Spinal cord (tissue), 10 donors: Measurements from ENCODE around the gene ETFRF1. TPM values are rescaled to one million over a fixed set of nuclear protein-coding genes. Genes with fewer than 3 reads are reported as not detected.

Experiments
- DNase-seq, 6 donors: peaks; one replicate each; pipeline versions ENCODE4 v3.0.0 to v3.0.0-alpha.2; 2013 to 2015; ENCODE audit warnings: low spot score in 6 of 6, low read depth in 4 of 6
- H3K27ac ChIP-seq: one replicate; pipeline ENCODE4 v1.5.1; 2013; ENCODE audit warnings: low read depth, low read length, control low read depth
- H3K27me3 ChIP-seq: one replicate; pipeline ENCODE4 v1.6.1; 2013; ENCODE audit warnings: low read length; ENCODE audit not compliant: control insufficient read depth, insufficient read depth
- H3K36me3 ChIP-seq: one replicate; pipeline ENCODE4 v1.6.1; 2013; ENCODE audit warnings: low read length; ENCODE audit not compliant: control insufficient read depth, insufficient read depth
- H3K4me1 ChIP-seq: one replicate; pipeline ENCODE4 v1.6.1; 2013; ENCODE audit warnings: low read length; ENCODE audit not compliant: control insufficient read depth, insufficient read depth
- H3K4me3 ChIP-seq: one replicate; pipeline ENCODE4 v1.5.1; 2013; ENCODE audit warnings: low read depth, low read length, control low read depth
- H3K9me3 ChIP-seq: one replicate; pipeline ENCODE4 v1.6.1; 2013; ENCODE audit warnings: low read length; ENCODE audit not compliant: control insufficient read depth, insufficient read depth
- WGBS: methylation state at CpG from one replicate; pipeline ENCODE4 v1.1.5; 2013; ENCODE audit warnings: missing lambda C conversion rate; ENCODE audit not compliant: insufficient coverage; 5-methylcytosine and 5-hydroxymethylcytosine counted together
- polyA plus RNA-seq, 2 donors: library from polyadenylated mRNA; unstranded; fragments of 120-200 nt; gene quantifications; one replicate each; pipeline ENCODE4 v1.2.1, GENCODE V29; 2013; ENCODE audit not compliant: insufficient read length in 2 of 2
- total RNA-seq, 2 donors: library from RNA; depleted of rRNA in 1 of 2; stranded (reverse); fragments of 120-200 nt in 1 of 2; fragments of >200 nt in 1 of 2; gene quantifications; one replicate each; pipeline versions ENCODE4 v1.2.3 to v1.2.4, GENCODE V29; 2013 to 2014
- donor health status: healthy.

ETFRF1 gene
- total and polyA plus RNA-seq, 4 donors: 33.9 to 68.8 (median 54.4) TPM

DNA sequence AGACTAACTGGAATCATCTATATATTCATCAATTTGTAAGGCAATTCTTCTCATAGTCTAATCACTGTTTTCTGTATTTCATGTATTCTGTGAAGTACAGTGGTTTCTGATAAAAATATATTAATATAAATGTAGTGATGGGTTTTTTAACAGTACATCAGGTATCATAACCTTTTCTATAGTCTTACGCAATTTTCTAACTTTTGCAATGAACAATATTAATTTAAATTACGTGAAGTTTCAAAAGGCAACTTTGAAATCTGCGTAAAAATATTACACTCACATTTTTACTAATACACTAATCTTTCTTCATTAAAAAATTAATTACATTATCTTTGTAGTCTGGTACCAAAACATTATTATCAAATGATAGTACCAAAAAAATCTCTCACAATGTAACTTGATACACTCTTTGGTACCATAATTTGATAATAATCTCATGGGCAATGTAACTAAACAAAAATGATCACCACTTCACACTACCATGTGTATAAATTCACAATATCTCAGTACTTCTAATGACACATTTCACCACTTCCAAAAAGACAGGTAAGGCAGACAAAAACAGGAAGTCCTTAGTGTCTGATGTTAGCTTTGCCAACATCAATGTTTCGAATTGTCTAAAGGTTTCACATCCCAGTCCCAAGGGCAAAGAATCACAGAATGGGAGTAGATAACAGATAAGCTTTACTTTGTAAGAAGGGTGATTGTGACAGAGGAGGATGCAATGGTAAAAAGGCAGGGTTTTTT, 8.8 kb upstream of the ETFRF1 start:
- WGBS: 100% methylated on average over 1 of the region's 4 CpGs
- H3K27me3 ChIP-seq: no peaks in the 10 kb centered on the region
- no peak overlapping the region for H3K4me3 ChIP-seq
- H3K36me3 ChIP-seq: no peaks in the 10 kb centered on the region
- DNase-seq: no peak
- no peaks in the 10 kb centered on the region for H3K9me3 ChIP-seq
- H3K4me1 ChIP-seq: no peaks in the 10 kb centered on the region
- H3K27ac ChIP-seq: no peak overlapping the region

DNA sequence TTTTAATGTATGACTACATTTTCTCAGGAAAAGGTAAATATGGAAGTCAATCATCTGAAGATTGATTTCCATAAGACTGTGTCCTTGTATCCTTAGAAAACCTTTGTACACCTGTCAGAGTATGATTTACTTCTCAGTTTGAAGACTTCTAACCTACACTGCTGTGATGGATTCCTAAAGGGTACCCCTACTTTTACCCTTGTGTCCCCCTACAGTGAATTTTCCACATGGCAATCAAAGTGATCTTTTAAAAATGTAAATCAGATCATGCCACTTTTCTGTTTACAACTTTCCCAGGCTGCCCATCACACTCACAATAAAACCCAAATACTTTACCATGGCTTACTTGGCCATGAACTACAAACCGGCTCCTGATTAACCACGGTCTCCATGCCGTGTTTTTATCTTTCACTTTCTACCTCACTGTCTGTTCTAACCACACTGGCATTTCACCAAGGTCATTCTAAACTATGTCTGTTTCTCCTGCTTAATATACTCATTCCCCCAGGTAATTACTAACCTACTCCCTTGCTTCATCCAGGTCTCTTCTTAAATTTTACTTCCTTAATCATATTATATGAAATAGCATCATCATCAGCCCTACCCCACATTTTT, 8.1 kb upstream of the ETFRF1 start:
- DNase-seq: no peak
- no peaks in the 10 kb centered on the region for H3K27me3 ChIP-seq
- H3K27ac ChIP-seq: no peak overlapping the region
- H3K4me3 ChIP-seq: no peak overlapping the region
- WGBS: 81% methylated on average over 3 of the region's 3 CpGs
- no peaks in the 10 kb centered on the region for H3K36me3 ChIP-seq
- H3K4me1 ChIP-seq: no peaks in the 10 kb centered on the region
- no peaks in the 10 kb centered on the region for H3K9me3 ChIP-seq

DNA sequence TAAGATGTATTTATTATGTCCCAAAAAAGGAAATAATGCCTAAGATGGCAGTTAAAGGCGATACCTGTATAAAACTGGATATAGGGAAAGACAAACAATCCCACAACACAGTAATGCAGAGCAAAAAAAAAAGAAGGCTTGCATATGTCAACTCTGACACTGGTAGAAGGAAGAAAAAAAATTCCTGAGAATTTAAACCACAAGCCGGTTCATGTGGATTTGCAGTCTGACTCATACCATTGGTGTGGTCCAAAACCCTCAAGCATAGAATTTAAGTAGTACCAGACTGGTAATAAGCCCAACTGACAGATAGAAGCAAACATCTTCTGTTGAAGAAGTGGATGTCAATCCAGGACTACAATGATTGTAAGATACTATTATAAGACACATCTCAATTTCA, 7.3 kb upstream of the ETFRF1 start:
- Histone ChIP-seq H3K4me1 (no peaks in the 10 kb centered on the region), H3K27ac (no peak overlapping the region), H3K4me3 (no peak overlapping the region), H3K27me3 (no peaks in the 10 kb centered on the region), H3K36me3 (no peaks in the 10 kb centered on the region), H3K9me3 (no peaks in the 10 kb centered on the region)
- WGBS: no CpG with 5 or more reads among the region's 2 CpGs
- DNase-seq: no peak

DNA sequence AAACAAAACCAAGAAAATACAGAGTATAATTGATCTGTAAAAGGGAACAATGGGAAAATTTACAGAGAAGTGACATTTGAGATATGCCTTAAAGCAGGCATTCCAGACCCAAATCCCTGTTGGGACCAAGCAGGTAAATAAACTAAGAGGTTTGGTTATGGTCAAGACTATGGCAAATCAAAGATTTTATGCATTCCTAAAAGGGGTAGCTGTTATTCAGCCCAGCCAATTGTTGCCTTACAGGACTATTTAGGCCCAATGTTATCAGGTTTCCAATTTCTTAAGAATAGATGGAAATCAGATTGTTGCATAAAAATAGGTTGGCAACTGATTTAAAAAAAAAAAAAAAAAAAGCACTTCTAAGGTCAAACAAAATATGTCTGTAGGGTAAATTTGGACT, 5.4 kb upstream of the ETFRF1 start:
- Histone ChIP-seq H3K27me3 (no peaks in the 10 kb centered on the region), H3K4me1 (no peaks in the 10 kb centered on the region), H3K4me3 (no peak overlapping the region), H3K27ac (no peak overlapping the region), H3K36me3 (no peaks in the 10 kb centered on the region), H3K9me3 (no peaks in the 10 kb centered on the region)
- DNase-seq: no peak

DNA sequence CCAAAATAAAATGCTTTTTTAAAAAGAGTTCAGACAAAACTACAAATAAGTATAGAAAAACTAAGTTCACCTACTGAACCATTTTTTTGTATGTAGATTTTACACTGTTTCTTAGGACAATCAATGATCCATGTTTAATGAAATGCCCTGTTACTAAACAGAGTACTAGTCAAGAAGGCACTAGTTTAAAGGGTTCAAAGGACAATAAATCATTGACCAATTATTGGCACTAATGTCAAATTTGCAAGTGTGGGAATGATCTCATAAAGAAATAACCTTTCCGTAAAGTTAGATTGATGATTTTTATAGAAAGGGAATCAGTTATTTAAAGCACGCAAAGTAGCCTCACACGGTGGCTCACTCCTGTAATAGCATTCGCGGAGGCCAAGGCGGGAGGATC, 4.2 kb upstream of the ETFRF1 start:
- WGBS: no CpG with 5 or more reads among the region's 6 CpGs
- no peak for DNase-seq

DNA sequence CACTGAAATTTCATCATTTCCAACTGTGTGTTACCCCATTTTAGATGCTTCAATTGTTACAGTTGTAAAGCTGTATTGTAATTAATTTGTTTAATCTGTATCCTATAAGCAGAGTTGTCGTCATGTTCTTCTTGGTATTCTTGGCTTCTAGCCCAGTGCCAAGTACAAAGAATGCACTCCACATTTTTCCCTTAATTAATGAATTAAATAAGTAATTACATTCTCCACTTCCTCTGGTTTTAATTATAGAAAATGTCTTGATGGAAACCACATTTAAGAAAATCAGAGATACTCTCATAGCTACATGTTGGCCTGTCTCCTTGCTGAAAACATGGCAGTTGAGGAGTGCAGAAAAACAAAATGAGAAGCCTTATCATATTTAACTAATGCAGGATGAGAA, 823 bp upstream of the ETFRF1 start:
- no peak overlapping the region for H3K27ac ChIP-seq
- H3K27me3 ChIP-seq: no peaks in the 10 kb centered on the region
- WGBS: no CpG with 5 or more reads among the region's 1 CpG
- no peaks in the 10 kb centered on the region for H3K36me3 ChIP-seq
- peak in 3 of 6 donors; percentile 11 to 22 (median 16) for DNase-seq
- H3K4me1 ChIP-seq: no peaks in the 10 kb centered on the region
- peak overlapping the region; percentile 89 for H3K4me3 ChIP-seq
- no peaks in the 10 kb centered on the region for H3K9me3 ChIP-seq

More for the DNA sequence above, 4.2 kb upstream of the ETFRF1 start:
- Histone ChIP-seq H3K4me3 (no peak overlapping the region), H3K36me3 (no peaks in the 10 kb centered on the region), H3K27me3 (no peaks in the 10 kb centered on the region), H3K27ac (no peak overlapping the region), H3K4me1 (no peaks in the 10 kb centered on the region), H3K9me3 (no peaks in the 10 kb centered on the region)

DNA sequence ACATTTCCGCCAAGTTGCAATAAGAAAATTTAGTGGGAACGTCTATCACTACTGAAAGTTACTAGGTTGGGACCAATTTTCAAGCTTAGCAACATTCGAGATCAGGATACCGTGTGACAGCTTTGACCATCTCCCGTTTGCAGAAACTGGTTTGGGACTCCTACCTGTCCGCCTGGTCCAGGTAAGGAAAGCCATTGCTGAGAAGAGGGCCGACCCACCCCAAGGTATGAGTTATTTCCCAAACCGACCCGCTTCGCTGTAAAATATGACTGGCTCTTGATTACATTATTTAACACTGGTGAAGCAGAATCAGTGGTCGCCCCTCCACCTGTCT, 348 bp upstream of the ETFRF1 start:
- H3K27ac ChIP-seq: peak overlapping the region; percentile 98

DNA sequence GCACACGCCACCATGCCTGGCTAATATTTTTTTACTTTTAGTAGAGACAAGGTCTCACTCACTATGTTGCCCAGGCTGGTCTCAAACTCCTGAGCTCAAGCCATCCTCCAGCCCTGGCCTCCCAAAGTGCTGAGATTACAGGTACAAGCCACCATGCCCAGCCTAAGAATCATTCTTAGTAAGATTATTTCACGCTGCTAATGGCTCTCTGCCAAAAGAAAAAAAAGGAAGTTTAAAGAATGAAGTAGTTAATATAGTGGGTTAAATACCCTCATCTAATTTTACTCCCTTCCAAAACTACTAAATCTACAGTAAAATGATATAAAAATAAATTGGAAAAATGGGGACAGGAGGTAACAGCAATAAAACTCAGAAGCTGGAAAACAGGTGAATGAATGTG, 2.6 kb downstream of the ETFRF1 start:
- Histone ChIP-seq H3K36me3 (peaks cover 2% of the 10 kb centered on the region), H3K27me3 (no peaks in the 10 kb centered on the region)
- WGBS: 100% methylated on average over 1 of the region's 2 CpGs

More for the DNA sequence above, 348 bp upstream of the ETFRF1 start:
- WGBS: 0% methylated on average over 5 of the region's 11 CpGs
- H3K36me3 ChIP-seq: no peaks in the 10 kb centered on the region
- H3K27me3 ChIP-seq: no peaks in the 10 kb centered on the region
- no peaks in the 10 kb centered on the region for H3K4me1 ChIP-seq
- H3K9me3 ChIP-seq: no peaks in the 10 kb centered on the region
- peak in 1 of 6 donors; percentile 31 for DNase-seq
- peak overlapping the region; percentile 89 for H3K4me3 ChIP-seq

DNA sequence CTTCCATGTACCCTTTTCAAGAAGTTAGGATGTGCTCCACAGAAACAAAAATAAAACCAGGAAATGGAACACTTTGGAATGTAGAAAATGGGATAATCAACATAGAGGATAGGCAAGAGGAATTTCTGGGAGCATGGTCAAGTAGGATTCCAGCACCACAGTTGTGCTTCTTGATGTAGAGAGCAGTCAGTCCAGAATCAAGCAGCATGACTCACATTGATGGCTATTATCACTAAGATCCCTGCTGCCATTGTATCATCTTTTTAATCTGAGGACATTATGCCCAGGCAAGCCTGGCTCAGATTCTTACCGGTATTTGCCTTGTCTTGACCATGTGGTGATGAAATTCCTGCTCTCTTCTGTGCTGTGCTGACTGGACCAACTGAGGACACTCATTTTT, 5.7 kb downstream of the ETFRF1 start:
- Histone ChIP-seq H3K36me3 (peaks cover 2% of the 10 kb centered on the region), H3K9me3 (no peaks in the 10 kb centered on the region), H3K4me1 (no peaks in the 10 kb centered on the region), H3K4me3 (no peak overlapping the region), H3K27ac (no peak overlapping the region), H3K27me3 (no peaks in the 10 kb centered on the region)
- no peak for DNase-seq
- WGBS: no CpG with 5 or more reads among the region's 1 CpG

More for the DNA sequence above, 2.6 kb downstream of the ETFRF1 start:
- Histone ChIP-seq H3K27ac (no peak overlapping the region), H3K4me3 (no peak overlapping the region), H3K9me3 (no peaks in the 10 kb centered on the region), H3K4me1 (no peaks in the 10 kb centered on the region)
- DNase-seq: no peak

DNA sequence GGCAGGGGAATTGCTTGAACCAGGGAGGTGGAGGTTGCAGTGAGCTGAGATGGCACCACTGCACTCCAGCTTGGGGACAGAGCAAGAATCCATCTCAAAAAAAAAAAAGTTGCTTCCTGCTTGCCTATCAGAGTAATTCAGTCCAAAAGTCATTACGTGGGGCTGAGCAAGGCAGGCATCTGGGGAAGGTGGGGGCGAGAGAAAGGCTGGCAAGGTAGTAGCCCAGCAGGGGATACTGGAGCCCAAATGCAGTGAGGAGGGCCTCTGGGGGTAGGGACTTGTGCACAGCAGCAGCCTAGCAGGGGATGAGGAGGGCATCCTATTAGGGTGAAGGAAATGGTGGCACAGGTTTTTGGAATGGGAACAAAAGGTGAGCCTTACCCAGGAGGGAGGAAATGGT, 7.1 kb downstream of the ETFRF1 start:
- H3K36me3 ChIP-seq: peaks cover 3% of the 10 kb centered on the region

More for the DNA sequence above, 7.1 kb downstream of the ETFRF1 start:
- H3K4me1 ChIP-seq: no peaks in the 10 kb centered on the region
- H3K27ac ChIP-seq: no peak overlapping the region
- WGBS: 89% methylated on average over 2 of the region's 2 CpGs
- no peak for DNase-seq
- H3K9me3 ChIP-seq: no peaks in the 10 kb centered on the region
- H3K27me3 ChIP-seq: no peaks in the 10 kb centered on the region
- no peak overlapping the region for H3K4me3 ChIP-seq
